HG03439 (cell line): ENCODE data around the gene SNRNP35.
"Not testable (repeated sequence)": the region's sequence is repeated elsewhere in the genome, so short reads cannot be mapped to it uniquely, and the experiment has no call there.

Source experiments
- ATAC-seq: cut with Tn5 transposase; IDR thresholded peaks from one replicate; pipeline ENCODE4 v1.9.1; 2021; ENCODE audit warnings: mild to moderate bottlenecking, moderate library complexity; ENCODE audit not compliant: unreplicated experiment

Gene SNRNP35

DNA sequence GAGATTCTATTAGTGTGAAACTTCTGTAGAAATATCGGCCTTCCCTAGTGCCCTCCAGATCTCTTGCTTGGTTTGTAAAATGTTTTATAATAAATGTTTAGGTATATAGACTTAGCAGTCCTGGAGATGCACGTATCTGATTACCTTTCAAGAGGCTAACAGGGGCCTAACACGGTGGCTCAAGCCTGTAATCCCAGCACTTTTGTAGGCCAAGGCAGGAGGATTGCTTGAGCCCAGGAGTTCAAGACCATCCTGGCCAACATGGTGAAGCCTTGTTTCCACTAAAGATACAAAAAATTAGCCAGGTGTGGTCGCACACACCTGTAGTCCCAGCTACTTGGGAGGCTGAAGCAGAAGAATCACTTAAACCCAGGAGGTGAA is 11.6 kb upstream of the SNRNP35 start:
- ATAC-seq, result no peak

DNA sequence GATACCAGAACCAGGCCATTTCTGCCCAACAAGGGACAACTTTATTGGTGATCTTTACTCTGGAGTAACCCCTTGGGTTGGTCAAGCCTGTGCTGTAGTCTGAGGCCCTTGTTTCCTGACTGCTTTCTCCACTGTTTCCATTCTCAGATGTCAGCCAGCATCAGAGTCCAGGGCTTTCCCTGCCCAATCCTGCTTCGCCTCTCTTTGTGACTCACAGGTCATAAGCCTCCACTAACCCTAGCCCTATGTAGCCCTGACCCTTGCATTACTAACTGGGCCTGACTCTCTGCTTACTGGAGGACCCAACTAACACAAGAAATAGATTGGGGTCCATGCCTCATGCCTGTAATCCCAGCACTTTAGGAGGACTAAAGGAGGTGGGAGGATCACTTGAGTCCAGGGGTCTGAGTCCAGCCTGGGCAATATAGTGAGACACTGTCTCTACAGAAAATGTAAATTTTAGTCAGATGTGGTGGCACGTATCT is 8.6 kb upstream of the SNRNP35 start:
- ATAC-seq, result no peak

DNA sequence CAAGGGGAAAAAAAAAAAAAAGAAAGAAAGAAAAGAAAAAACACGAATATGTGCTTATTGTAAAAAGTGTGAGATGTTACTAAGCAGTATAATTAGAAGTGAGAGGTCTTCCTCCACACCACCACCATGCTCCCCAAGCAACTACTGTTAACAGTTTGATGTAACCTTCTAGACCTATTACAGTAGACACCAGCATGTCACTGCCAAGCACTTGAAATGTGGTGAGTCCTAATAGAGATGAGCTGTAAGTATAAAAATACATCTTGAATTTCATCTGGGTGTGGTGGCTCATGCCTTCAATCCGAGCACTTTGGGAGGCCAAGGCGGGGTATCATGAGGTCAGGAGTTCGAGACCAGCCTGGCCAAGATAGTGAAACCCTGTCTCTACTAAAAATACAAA is 8.1 kb upstream of the SNRNP35 start:
- no peak for ATAC-seq

DNA sequence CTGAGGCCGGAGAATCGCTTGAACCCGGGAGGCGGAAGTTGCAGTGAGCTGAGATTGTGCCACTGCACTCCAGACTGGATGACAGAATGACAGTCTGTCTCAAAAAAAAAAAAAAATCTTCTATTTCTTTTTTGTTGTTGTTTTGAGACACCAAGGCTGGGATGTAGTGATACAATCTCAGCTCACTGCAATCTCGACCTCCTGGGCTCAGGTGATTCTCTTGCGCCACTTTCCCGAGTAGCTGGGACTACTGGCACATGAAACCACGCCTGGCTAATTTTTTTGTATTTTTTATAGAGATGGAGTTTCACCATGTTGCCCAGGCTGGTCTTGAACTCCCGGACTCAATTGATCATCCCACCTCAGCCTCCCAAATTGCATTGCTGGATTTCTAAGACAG is 7.3 kb upstream of the SNRNP35 start:
- no peak for ATAC-seq

DNA sequence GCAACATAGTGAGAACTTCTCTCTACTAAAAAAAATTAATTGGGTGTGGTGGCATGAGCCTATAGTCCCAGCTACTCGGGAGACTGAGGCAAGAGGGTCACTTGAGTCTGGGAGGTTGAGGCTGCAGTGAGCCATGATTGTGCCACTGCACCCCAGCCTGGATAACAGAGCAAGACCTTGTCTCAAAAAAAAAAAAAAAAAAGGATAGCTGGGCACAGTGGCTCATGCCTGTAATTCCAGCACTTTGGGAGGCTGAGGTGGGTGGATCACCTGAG is 5.7 kb upstream of the SNRNP35 start:
- ATAC-seq, result not testable (repeated sequence)

DNA sequence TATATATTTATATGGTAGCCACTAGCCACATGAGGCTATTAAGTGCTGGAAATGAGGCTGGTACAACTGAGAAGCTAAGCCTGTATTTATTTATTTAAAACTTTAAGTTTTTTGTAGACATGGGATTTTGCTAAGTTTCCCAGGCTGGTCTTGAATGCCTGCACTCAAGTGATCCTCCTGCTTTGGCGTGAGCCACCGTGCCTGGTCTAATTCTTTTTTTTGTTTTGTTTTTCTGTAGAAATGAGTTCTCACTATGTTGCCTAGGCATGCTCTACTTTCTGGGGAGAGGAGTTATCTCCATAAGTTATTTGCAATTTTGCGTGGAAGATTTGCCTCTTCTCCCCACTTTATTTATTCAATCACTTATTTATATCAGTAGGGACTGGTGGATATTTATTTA is 4.8 kb upstream of the SNRNP35 start:
- ATAC-seq, result no peak

DNA sequence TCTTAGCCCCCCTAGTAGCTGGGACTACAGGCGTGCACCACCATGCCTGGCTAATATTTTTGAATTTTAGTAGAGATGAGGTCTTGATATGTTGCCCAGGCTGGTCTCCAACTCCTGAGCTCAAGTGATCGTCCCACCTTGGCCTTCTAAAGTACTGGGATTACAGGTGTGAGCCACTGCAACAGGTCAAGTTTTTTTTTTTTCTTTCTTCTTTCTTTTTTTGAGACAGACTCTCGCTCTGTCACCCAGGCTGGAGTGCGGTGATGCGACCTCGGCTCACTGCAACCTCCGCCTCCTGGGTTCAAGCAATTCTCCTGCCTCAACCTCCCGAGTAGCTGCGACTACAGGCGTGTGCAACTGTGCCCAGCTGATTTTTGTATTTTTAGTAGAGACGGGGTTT is 5.2 kb downstream of the SNRNP35 start:
- ATAC-seq, result not testable (repeated sequence)

DNA sequence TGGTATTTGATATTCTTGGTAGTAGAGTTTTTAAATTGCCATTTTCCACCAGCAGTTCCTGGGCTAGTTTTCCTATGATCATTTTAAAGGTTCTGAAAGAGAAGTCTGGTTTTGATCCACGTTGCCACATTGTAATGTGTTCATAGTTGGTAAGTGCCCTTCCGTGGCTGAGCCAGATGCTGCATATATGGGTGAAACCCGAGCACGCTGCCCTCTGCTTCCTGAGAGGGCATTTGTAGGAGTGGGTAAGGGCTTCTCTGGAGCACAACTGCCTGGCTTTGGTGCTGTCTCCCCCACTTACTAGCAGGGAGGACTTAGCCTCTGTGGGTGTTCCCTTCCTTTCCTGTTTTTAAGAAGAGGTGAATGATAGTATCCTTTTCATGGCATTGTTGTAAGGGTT is 7.1 kb downstream of the SNRNP35 start:
- no peak for ATAC-seq

DNA sequence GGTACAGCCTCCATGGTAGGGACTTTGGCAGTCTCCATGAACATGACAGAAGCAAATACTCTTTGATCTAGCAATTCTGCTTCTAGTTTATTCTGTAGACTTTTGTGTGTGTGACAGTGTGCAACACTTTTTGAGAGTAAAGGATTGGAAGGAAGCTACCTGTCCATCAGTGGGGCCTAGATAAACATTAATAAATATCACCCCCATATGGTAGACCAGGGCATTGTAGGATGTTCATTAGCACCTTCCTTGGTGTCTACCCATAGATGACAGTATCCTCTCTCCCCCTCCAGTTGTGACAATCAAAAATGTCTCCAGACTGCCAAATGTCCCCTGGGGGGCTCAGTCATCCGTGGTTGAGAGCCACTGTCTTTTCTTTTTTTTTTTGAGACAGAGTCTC is 10.8 kb downstream of the SNRNP35 start:
- peak; percentile 57 for ATAC-seq

DNA sequence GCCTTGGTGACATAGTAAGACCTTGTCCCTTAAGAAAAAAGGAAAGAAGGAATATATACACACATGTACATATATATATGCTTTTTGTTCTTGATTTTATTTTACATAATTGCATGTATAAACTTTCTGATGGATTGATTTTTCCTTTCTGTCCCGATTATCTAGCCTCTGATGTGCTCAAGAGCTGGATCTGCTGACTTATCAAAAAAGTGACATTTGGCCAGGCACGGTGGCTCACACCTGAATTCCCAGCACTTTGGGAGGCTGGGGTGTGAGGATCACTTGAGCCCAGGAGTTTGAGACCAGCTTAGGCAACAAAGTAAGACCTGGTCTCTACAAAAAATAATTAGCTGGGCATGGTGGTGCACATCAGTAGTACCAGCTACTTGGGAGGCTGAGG is 12.0 kb downstream of the SNRNP35 start:
- no peak for ATAC-seq

DNA sequence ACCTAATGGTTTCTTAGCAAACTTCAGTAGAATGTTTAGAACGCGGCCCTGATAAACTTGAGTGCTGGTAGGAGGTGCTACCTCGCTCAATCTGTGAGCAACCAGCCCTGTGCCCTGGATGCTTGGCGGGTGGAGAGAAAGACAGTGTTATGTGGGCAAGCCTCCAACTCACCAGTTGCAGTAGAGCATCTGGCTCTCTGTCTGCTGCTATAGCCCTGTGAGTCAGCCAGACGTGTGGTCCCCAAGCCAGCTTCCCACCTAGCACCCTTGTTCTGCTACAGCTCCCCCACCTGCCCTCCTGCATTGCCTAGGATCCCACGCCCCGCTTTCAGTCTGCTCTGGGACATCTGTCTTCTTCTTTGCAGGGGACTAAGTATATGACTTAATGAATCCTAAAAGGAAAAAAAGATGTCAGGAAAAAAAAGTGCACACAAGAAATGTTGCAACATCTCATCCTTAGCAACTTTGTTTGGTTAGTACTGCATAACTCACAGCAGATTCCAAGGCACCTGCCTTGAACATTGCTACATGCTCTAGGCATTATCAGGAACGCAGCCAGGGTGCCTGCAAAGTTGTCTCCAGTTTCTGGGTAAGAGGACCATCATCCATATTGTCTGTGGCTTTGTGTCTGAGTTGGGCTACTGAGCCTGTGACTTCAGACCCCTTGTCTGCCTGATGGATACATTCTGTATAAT is 13.6 kb downstream of the SNRNP35 start:
- no peak for ATAC-seq

DNA sequence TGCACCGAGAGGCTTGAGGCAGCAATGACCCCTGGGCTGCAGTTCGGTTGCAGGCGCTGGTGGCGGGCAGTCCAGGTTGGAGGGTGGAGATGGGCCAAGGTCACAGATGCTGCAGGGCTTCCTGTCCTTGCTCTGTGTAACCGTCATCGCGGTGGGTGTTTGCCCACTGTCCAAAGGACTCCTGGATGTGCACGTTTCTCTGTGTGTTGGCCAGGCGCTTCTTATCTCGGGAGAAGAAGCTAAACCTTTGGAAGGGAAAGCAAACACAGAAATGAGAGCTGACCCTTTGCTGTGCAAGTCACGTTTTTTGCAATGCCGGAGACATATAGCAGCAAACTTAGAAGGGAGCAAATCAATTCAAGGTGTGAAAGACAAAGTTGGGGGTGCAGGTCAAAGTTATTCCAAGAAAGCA is 14.5 kb downstream of the SNRNP35 start:
- no peak for ATAC-seq

DNA sequence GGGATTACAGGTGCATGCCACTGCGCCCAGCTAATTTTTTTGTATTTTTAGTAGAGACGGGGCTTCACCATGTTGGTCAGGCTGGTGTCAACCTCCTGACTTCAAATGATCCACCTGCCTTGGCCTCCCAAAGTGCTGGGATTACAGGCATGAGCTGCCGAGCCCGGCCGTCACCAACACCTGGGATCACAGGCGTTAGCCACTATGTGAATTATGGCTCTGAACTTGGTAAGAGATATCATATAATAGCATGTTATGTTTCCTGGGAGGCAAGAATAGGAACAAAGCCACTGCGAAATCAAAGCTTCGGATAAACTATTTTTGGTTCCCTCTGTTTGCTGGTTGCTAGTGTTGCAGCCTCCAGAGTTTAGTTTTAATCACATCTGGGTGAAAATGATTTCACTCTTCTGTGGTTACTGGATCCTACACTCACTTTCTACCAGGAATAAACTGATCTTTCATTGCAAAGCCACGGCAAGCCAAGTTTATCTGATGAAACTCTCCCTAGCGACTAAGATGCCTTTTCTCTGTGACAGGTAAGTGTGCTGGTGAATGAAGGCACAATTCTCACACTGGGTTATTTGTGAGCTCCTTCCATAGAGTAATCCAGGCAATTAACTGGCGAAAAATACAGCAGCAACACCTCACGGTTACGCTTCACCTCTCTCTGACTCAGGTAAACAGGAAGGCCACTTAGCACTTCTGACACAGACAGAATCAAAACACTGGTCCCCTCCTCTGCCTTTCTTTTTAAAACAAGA is 16.7 kb downstream of the SNRNP35 start:
- no peak for ATAC-seq

DNA sequence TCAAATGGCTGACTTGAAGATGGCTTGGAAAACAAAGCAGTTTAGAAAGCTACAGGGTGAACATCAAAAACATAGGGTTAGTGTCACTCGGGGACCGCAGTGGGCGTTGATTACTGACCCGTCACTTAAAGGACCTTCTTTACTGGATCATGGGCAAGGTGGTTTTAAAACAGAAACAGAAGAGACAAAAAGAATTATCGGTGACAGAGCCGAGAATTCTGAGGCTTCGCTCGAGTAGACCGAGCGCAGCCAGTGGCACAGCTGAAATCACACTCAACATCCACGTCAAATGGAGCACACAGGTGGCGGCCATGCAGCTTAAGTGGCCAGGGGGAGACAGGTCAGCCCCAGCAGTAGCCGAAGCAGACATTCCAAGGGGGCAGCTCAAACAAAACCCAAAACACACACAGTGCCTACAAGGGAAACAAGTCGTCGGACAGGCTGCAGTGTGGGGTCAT is 17.3 kb downstream of the SNRNP35 start:
- no peak for ATAC-seq

DNA sequence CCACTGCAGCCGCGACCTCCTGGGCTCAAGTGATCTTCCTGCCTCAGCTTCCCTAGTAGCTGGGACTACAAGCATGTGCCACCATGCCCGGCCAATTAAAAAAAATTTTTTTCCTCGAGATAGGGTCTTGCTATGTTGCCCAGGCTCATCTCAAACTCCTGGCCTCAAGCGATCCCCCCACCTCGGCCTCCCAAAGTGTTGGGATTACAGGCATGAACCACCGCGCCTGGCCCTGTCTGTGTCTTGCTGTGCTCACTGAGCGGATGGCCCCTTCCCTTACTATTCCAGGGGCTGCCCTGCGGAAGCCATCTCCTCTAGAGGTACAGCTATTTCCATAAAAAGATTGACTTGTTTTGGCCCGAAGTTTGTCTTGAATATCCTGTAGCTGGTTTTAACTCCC is 20.1 kb downstream of the SNRNP35 start:
- ATAC-seq, result no peak

DNA sequence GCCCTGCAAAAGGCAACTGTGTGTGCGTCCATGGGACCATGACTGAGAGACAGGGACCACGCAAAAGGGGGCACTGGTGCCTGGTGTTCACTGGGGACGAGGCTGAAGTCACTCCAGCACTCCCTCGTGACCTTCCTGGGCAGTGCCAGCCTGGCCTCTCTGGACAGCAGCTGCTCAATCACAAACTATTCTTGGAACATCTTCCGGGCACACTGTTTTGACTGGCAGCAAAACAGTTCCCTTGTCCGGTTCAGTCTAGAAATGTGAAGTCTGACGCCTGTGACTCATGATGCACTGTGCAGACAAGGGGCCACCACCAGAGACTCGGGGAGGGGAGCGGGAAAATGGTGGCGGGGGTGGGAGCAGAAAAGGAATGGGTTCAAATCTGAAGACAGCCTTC is 20.8 kb downstream of the SNRNP35 start:
- ATAC-seq, result no peak

DNA sequence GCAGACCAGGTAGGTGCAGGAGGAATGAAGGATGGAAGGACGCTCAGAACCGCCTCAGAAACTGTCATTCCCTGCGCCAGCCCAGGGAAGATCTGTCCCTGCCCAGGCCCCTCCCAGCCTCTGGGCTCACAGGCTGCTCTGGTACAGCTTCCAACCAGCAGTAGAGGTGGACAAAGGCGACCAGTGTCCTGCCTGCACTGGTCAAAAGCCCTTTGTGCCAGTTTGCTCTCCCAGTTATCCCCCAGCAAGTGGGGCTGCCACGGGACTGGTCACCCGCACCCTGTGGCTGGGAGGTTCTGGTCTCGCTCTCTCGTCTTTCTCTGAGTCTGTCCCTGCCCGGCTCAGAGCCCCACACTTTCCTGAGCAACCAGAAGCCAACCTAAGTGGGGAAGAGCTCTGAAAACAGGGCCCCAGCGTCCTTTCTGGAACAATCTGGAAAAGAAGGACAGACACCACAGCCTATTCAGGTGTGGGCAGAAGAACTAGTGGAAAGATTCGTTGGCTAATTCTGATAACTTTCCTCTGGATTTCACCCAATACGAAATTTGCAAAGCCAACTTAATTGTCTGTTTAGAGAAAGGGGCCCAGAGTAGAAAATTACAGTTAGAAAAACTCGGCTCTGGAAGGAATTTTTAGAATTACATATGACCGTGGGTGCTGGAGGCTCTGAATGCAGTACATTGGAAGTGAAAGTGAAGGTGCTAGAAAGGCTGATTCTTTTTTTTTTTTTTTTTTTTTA is 21.7 kb downstream of the SNRNP35 start:
- ATAC-seq, result no peak

DNA sequence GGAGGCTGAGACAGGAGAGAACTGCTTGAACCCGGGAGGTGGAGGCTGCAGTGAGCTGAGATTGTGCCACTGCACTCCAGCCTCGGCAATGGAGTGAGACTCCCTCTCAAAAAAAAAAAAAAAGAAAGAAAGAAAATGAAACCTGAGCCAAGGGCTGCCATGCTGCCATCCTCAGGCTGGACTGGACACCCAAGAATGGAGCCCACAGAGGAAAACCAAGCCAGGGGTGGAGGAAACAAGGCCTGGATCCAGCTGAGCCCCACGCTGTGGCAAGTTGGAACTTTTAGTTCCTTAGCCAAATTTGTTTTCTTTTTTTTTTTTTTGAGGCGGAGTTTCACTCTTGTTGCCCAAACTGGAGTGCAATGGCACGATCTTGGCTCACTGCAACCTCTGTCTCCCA is 23.3 kb downstream of the SNRNP35 start:
- not testable (repeated sequence) for ATAC-seq

DNA sequence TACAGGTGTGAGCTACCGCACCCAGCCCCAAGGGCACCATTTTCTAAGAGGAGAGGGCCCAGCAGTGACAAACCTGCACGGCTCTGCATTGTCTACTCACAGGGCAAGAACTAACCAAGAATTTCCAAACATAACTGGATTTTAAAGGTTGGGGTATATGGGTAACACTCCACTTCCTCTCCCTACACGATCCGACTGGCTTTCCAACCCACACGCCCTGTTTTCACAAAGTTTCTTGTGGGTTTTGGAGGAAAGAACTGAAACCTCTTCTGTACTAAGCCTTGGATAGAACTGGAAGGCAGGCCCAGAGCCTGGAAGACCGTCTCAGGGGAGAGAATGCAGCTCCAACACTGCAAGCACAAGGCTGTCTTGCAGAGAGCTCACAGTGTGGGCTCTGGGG is 24.9 kb downstream of the SNRNP35 start:
- no peak for ATAC-seq

DNA sequence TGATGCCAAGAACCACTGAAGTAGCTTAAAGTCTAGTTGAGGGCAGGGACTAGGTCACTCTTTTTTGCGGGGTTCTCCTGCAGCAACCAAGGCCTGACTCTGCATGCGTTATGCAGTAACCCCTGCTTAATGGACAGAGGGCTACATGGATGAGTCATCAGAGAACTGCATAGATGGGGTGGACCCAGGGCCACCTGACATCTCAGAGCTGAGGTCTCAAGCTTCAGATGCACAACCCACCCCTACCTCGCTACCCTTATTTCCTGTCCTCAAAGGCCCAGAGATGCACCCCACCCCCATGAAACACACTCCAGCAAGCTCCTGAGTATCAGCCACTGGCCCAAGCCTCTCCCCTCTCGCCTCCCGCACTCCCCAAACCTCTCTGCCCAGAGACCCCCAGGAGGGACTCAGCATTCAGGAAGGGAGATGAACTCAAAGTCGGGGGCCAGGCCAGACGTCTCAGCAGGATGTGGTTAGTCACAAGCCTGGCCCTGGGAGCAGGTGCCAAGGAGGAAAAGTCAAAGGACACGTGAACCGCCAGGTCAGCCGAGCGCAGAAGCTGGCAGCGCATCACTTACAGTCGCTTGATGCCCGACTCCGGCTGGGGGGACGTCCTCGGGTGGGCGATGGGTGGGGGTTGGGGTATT is 25.8 kb downstream of the SNRNP35 start:
- no peak for ATAC-seq

DNA sequence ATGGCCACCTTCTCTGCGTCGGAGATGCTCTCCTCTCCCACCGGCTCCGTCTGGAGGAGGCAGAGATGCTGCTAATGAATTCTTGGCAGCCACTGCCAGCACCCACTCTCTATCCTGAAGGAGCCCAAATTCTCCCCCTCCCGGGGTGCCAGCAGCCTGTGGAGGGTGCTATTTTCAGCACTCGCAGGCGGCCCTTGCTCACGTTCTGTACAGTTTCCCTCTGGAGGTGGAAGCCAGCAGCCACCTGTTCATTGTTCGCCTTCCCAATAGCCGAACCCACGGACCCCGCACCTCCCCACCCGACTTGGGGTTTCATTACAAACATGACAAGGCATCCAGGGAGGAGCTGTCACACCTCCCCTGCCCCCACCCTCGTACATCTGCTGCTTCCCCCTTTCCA is 27.8 kb downstream of the SNRNP35 start:
- ATAC-seq, result no peak
